GM18498 (cell line): ENCODE data around the gene PPARA.
"Not testable (repeated sequence)": the region's sequence is repeated elsewhere in the genome, so short reads cannot be mapped to it uniquely, and the experiment has no call there.

ENCODE experiments used
- ATAC-seq: cut with Tn5 transposase; IDR thresholded peaks from one replicate; pipeline ENCODE4 v1.9.1; 2021; ENCODE audit warnings: mild to moderate bottlenecking, moderate library complexity; ENCODE audit not compliant: unreplicated experiment

The PPARA gene

GRCh38 chr22:46125816-46126765, 24.2 kb upstream of the PPARA start:
- ATAC-seq = no peak

DNA sequence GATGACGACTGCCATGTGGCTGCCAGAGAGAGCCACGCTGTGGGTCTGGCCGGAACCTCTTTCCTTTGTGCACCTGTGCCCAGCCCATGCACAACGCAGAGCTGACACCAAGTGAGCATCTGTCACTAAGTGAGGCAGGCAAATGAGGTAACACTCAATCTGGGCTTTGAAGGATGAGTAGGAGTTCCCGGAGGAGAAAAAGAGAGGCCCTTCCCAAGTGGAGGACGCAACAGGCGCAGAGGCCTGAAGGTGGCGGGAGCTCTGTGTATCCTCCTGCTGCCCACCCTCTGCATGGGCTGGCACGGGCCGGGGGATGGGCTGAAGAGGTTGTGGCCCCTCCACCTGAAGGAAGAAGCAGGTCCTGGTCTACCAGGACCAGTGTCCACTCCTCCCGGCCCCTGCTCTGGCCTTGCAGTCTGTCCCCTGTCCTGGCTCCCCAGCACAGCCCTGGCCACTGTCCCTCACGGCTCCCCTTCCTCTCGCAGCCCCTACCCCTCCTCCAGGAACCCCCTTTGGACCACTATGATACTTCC, 23.4 kb upstream of the PPARA start:
- ATAC-seq = no peak

- ATAC-seq = no peak
These were observed 22.8 kb upstream of the PPARA start for GRCh38 chr22:46127556-46127955.

DNA sequence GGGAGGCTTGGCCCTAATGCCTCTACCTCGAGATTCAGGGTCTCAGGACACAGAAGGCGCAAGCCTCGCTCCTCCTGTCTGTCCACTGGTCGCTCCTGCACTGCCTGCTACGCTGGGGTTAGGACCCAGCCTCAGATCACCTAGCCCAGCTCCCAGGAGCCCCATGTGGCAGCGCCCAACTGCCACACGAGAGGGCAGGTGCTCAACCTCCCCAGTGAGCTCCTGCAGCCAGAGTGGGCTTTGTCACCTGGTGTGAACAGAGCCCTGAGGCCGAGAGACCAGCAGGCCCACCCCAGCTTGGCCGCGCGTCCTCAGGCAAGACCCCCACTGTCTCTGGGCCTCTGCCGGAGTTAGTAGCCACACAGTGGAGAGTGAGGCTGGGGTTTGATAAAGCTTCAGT, 21.7 kb upstream of the PPARA start:
- no peak for ATAC-seq

- ATAC-seq = no peak
These were observed 20.8 kb upstream of the PPARA start for GRCh38 chr22:46129390-46130041.

DNA sequence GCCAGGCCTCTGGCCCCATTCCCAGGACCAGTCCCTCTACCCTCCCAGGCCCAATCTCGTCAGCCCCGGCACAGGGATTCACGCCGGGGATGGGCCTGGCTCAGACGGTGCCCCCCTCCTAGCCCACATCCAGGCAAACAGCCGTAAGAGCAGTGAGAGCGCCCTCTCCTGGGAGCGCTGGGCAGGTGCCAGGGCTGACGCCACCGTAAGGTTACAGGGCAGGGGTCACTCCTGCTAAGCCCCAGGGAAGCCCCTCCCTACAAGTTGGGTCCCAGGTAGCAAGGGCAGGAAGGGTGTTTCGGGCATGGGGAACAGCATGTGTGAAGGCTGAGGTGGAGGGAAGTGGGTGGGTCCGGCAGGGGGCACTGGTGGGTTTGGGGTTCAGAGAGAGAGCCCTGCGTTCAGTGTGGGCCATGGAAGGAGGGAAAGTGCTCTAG, 19.2 kb upstream of the PPARA start:
- no peak for ATAC-seq

DNA sequence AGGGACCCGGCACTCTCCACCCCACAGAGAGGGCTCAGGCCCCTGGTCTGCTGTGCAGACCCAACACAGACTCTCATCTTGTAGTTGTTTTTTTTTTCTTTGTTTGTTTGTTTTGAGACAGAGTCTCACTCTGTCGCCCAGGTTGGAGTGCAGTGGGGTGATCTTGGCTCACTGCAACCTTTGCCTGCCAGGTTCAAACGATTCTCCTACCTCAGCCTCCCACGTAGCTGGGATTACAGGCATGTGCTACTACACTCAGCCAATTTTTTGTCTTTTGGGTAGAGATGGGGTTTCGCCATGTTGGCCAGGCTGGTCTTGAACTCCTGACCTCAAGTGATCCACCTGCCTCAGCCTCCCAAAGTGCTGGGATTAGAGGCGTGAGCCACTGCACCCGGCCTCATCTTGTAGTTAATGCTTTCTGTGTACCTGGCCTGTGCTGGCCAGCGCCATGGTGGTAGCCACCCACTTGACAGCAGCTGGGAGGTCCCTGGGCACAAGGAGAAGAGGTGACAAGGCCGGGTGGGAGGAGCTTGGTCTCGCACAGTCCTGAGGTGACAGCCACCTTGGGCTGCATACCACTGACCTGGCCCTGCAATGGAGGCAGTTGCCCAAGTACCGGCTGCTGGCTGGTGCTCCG, 18.0 kb upstream of the PPARA start:
- ATAC-seq = not testable (repeated sequence)

DNA sequence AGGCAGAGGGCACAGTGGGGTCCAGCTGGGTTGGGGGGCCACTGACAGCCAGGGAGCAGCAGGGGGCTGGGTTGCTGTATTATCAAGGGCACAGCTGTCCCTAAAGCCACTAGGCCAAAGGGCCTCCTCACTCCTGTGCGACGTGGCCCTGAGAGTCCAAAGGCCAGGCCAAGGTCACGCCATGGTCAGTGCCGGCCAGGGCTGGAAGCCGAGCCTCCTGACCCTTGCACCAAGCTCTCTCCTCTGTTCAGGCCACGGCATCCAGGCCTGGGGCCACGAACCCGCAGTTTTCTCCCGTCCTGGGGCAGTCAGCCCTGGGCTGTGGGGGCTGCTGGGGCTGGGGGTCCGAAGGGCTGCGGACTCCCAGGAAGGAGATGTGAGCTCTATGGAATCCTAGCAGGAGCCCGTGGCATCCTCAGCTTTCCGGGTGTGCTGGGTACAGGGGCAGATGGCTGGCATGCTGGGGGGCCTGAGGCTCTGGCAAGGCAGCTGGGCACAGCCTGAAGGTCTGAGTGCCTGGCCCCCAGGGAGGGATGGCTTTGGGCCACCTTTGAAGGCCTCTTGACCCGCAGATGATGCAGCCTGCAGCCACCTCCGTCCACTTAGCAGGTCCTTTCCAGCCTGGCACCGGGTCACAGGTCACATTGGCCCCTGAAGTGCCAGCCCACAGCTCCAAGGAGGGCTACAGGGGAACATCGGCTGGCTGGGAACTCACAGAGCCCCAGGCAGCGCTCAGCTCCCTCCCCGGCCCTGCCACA, 17.3 kb upstream of the PPARA start:
- no peak for ATAC-seq

DNA sequence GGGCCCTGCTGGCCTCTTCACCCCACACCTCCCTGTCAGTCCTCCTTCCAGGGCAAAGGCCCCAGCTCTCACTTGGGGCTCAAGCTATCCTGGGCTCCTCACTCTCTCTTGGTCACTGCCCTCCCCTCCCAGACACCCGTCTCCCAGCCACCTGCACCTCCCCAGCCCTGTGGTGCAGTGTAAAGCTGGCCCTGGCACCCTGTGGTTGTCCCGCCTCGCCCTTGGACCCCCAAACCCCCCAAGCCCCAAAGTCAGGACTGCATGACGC, 16.8 kb upstream of the PPARA start:
- no peak for ATAC-seq

DNA sequence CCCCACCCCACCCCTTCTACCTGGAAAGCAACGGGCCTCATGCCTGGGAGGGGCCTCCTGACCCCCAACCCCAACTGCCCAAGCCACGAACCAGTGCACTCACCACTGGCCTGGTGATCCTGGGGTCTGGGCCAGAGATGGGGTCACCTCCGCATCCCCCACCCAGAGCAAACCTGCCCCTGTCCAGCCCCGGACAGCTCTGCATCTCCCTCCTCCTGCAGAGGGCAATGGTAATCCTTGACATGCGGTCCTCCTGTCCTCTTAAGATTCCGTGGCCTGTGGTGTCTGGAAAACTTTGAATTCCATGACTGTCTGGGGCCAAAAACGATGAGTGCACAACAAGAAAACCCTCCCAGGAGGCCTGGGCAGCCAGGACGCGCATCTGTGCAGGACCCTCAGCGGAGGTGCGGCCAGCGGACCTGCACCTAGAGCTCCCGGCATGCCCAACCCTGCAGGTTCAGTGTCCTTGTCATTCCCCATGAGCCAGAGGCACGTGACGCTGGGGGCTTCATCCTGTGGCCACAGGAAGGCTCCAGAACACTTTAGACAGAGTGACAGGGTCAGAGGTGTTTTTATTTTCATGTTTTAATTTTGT, 16.1 kb upstream of the PPARA start:
- no peak for ATAC-seq

DNA sequence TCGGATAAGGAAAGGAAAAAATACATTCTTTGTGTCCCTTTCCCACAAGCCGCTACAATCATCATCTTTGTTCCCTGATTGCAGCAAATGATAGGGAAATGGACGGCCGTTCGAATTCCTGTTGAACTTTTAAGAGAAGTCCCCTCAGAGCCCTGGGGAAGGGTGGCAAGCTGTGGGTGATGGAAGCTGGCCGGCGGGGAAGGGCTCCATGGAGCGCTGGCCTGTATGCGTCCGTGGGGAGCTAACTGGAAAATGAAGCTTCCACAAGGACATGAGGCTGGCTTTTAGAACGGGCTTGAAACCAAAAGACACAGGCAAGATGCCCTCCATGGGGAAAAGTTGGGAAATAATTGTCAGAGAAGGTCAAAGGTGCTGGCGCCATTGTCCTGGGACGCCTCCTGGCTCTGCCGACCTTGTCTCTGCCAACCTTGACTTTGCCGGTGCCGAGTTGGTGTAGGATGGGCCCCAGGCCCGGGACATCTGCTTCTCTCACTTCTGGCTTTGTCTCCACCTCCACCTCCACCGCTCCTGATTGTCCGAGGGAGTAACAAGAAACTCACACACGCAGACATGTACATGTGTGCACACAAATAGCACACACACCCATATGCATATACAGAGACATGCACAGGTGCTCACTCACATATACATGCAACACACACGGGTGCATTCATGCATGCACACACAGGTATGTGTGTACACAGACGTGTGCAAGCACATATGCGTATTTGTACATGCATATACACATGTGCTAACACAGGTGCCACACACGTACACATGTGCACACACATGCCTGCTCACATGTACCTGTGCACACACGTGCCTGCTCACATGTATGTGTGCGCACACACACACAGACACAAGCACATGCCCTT, 14.5 kb upstream of the PPARA start:
- ATAC-seq = no peak

- ATAC-seq = no peak
These were observed 13.7 kb upstream of the PPARA start for GRCh38 chr22:46136486-46137217.

GRCh38 chr22:46137218-46137766, 13.0 kb upstream of the PPARA start:
- ATAC-seq = no peak

GRCh38 chr22:46138058-46138797, 12.1 kb upstream of the PPARA start:
- ATAC-seq = no peak

DNA sequence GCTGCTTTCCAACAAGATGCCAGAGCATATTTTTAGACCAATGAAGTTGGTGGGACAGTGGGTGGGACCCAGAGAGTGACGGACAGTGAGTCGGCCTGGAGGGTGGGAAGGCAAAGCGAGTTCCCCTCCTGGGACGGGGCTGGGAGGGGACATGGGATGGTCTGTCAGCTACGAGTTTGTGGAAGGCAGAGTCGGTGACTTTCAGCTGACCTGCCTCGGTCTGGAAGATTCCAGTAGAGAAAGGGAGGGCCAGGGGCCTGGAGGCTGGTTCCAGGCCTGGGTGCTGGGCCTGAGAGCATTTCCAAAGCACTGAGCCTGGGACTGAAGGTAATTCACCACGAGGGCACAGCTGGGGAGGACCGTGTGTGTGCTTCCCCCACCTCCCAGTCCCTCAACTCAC, 10.9 kb upstream of the PPARA start:
- not testable (repeated sequence) for ATAC-seq

DNA sequence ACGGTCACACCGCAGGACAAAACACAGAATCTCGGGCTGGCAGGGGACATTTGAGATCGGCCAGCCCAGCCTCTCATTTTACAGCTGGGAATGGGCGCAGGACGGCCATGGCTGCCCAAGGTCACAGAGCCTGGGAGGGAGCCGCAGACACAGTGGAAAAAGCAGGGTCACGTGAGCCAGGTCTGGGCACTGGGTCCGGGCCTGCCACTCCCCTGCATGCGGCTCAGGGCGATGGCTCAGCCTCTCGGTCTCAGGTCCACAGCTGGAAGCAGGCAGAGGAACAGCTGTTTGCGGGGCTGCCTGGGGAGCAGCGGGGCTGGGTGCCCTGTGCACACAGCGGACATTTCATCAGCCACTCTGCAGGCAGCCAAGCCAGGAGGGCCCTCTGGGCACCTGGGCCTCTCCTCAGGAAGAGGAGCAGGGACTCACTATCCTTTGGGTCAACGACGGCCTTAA, 10.4 kb upstream of the PPARA start:
- ATAC-seq = no peak

DNA sequence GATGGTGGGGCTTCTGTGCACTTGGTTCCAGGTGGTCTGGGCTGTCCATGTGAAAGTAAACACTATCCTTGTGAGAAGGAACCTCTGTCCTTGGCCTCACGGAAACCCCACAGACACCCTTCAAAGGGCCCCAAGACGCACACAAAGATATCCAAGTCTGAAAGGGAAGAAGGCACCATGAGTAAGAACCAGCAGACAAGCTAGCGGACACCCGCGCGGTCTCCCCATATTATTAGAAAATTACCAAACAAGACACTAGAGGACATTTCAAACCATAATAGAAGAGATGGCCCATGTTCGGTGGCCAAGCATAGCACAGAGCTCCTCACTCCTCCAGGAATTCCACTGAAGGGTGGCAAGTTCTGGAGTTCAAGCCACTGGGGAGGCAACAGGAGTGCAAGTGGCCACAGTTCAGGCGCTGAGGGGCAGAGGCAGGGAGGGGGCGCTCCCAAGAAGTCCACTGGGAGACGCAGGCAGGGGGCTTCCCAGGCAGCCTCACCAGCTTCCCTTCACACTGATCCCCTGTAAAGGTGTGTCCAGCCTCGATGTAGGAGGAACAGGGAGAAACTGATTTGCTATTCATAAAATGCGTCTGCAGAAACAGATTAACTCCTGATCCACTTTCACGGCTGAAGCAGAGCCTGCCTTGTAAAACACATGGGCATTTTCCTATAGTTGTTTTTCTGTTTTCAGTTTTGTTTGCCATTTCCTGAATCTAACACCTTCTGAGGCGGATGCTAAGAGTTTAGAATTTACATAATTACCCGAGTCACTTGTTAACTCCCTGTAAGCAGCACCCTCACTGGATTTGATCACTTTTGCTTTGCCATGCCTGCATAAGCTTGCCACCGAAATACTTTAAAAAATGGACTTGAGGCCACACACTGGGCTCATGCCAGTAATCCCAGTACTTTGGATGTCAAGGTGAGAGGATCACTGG, 9.1 kb upstream of the PPARA start:
- no peak for ATAC-seq
